Kidney (tissue), 14 donors: ENCODE measurements around the gene FFAR1. TPM values are rescaled to one million over a fixed set of nuclear protein-coding genes. Genes with fewer than 3 reads are reported as not detected.

Experiments
- DNase-seq, 5 donors: peaks; one replicate each; pipeline ENCODE4 v3.0.0-alpha.2; 2013 to 2020
- FAIRE-seq: peaks from 2 replicates; lab custom pipeline; 2012; peaks lifted over from hg19 to GRCh38; lab: Jason Lieb, UNC
- H3K27ac ChIP-seq, 2 donors: one replicate each; pipeline ENCODE4 v1.7.0; 2013; ENCODE audit warnings: low read depth in 2 of 2, low read length in 2 of 2, inconsistent platforms in 1 of 2
- H3K27me3 ChIP-seq: one replicate; pipeline ENCODE4 v1.7.1; 2013; ENCODE audit warnings: low read length, inconsistent platforms; ENCODE audit not compliant: control insufficient read depth, insufficient read depth
- H3K36me3 ChIP-seq, 3 donors: one replicate each; pipeline versions ENCODE4 v1.7.0 to v1.7.1; 2013; ENCODE audit warnings: low read length in 3 of 3, control low read depth in 1 of 3, inconsistent platforms in 1 of 3; ENCODE audit not compliant: insufficient read depth in 3 of 3, control insufficient read depth in 2 of 3
- H3K4me1 ChIP-seq, 3 donors: one replicate each; pipeline versions ENCODE4 v1.7.0 to v1.7.1; 2013; ENCODE audit warnings: low read length in 3 of 3, inconsistent platforms in 1 of 3, low read depth in 1 of 3; ENCODE audit not compliant: control insufficient read depth in 2 of 3, insufficient read depth in 2 of 3
- H3K4me3 ChIP-seq, 3 donors: one replicate each; pipeline versions ENCODE4 v1.7.0 to v1.8.1; 2013; ENCODE audit warnings: low read length in 3 of 3, control low read depth in 1 of 3, inconsistent platforms in 1 of 3
- H3K9ac ChIP-seq, 3 donors: one replicate each; pipeline versions ENCODE4 v1.7.0 to v1.7.1; 2013; ENCODE audit warnings: low read length in 3 of 3, control low read depth in 1 of 3, inconsistent platforms in 1 of 3
- H3K9me3 ChIP-seq, 3 donors: one replicate each; pipeline versions ENCODE4 v1.7.0 to v1.7.1; 2013; ENCODE audit warnings: low read length in 3 of 3, control low read depth in 1 of 3, inconsistent platforms in 1 of 3; ENCODE audit not compliant: control insufficient read depth in 2 of 3, insufficient read depth in 1 of 3
- CTCF ChIP-seq: IDR thresholded peaks from 3 replicates; pipeline ENCODE4 v1.5.1; 2012; ENCODE audit warnings: mild to moderate bottlenecking, moderate library complexity, borderline replicate concordance; ENCODE audit not compliant: insufficient read depth; ENCODE audit errors: extremely low read depth
- intact Hi-C: fragments of 100-400 bp; cut with DNase I; formaldehyde crosslinking; loops from one replicate; pipeline ENCODE4 v1.11.1; 2022
- polyA plus RNA-seq: library from polyadenylated mRNA; stranded (reverse); fragments of 350-450 nt; fragmentation: Illumina TruSeq; extraction: RNeasy Lipid Tissue Mini Kit (QIAGEN cat#74804); gene quantifications from one replicate; pipeline ENCODE4 v1.2.3, GENCODE V29; 2014; ENCODE audit warnings: low read depth, low replicate concordance; ENCODE audit not compliant: insufficient read depth
- total RNA-seq: library from RNA; stranded (reverse); fragmentation: NEBNext Ultra II Directional; extraction: Animal tissue kit (Norgen Biotek cat#: 25700); gene quantifications from one replicate; pipeline ENCODE4 v1.2.1, GENCODE V29; 2021
- donor health status: control.
- donor health status: control.
- donor health status: control.
- donor health status: control.
- donor health status: control.
- donor health status: DM: yes; HTN: yes; CAD: no.
- donor health status: Normal renal cell carcinoma (clear cell type).

The FFAR1 gene
- total and polyA plus RNA-seq, 2 donors from 2014 or later, result not detected

- no peak for FAIRE-seq
- no peak for TF ChIP-seq CTCF
- DNase-seq, result no peak
- no peak overlapping the region for H3K9ac ChIP-seq
- no peak overlapping the region for H3K4me3 ChIP-seq
- H3K36me3 ChIP-seq, result no peaks in the 10 kb centered on the region
- H3K4me1 ChIP-seq, result peaks cover 0 to 2% (median 0%) of the 10 kb centered on the region in 3 donors
- no peaks in the 10 kb centered on the region for H3K27me3 ChIP-seq
- no peaks in the 10 kb centered on the region for H3K9me3 ChIP-seq
- intact Hi-C loops, result no loop called here
- H3K27ac ChIP-seq, result no peak overlapping the region
These were observed 44.3 kb upstream of the FFAR1 start for GRCh38 chr19:35303357-35303915.

GRCh38 chr19:35304036-35304435 lies 43.7 kb upstream of the FFAR1 start:
- Histone ChIP-seq H3K9me3 (no peaks in the 10 kb centered on the region), H3K9ac (no peak overlapping the region), H3K36me3 (no peaks in the 10 kb centered on the region), H3K4me1 (peaks cover 0 to 2% (median 2%) of the 10 kb centered on the region in 3 donors), H3K4me3 (no peak overlapping the region), H3K27ac (no peak overlapping the region), H3K27me3 (no peaks in the 10 kb centered on the region)
- DNase-seq (no peak), FAIRE-seq (no peak)
- TF ChIP-seq CTCF, result no peak
- intact Hi-C loops, result no loop called here

GRCh38 chr19:35305181-35305580 lies 42.5 kb upstream of the FFAR1 start:
- no peaks in the 10 kb centered on the region for H3K27me3 ChIP-seq
- no peak overlapping the region for H3K4me3 ChIP-seq
- H3K4me1 ChIP-seq, result peaks cover 0 to 6% (median 5%) of the 10 kb centered on the region in 3 donors
- intact Hi-C loops, result no loop called here
- H3K9me3 ChIP-seq, result no peaks in the 10 kb centered on the region
- DNase-seq (no peak), FAIRE-seq (no peak)
- H3K9ac ChIP-seq, result no peak overlapping the region
- TF ChIP-seq CTCF, result no peak
- no peak overlapping the region for H3K27ac ChIP-seq
- H3K36me3 ChIP-seq, result no peaks in the 10 kb centered on the region
